NCI-H2107 treated with DMSO at 0.1 percent for 48 hours (cell line): ENCODE results near the gene GPATCH2L.

Experiments
- DNase-seq: peaks from one replicate; lab custom pipeline; 2025; ENCODE audit not compliant: unreplicated experiment; lab: John Stamatoyannopoulos, UW

GPATCH2L gene

DNA sequence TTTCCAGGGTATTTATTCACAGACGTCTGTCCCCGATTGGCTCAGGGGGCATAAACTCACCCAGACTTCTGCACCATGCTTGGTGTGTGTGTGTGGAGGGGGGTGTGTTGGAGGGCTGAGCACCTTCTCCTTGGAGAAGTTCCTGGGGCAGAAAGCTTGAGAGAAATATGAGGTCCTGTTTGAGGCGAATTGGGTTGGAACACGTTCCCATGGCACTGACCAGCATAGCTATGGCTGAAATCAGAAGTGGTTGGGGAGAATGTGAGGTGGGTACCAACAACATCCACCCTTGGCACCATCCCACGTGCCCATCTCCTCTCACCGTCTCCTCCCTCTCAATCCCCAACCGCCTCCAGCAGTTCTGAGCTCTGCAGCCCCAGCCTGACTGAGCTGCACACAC lies 16.0 kb upstream of the GPATCH2L start:
- no peak for DNase-seq

DNA sequence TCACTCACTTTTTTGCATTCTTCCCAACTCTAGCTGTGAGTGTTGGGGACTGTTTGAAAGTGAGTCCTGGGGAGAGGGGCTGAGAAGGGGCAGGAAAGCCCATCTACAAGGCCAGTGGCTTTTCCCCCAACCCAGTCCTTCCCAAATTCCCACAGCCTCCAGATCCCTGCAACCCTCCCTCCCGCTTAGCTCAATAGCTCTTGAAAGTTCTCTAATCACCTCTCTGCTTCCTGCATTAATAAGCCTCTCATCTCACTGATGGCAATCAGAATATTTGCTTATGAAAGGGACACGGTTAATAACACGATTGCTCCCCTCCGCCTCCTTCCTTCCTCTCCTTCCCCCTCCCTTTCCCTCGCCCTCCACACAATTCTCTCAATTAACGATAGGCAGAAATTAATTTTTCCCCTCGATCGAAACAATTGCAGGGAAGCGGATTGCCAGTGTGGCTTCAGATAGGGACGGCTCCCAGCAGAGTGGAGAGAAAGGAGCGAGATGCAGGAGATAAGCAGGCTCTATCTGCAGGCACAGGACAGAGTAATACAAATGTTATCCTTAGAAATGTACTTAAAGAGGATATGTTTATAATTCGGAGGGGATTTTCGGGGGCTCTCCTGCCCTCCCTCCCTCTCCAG lies 15.1 kb upstream of the GPATCH2L start:
- DNase-seq = no peak

DNA sequence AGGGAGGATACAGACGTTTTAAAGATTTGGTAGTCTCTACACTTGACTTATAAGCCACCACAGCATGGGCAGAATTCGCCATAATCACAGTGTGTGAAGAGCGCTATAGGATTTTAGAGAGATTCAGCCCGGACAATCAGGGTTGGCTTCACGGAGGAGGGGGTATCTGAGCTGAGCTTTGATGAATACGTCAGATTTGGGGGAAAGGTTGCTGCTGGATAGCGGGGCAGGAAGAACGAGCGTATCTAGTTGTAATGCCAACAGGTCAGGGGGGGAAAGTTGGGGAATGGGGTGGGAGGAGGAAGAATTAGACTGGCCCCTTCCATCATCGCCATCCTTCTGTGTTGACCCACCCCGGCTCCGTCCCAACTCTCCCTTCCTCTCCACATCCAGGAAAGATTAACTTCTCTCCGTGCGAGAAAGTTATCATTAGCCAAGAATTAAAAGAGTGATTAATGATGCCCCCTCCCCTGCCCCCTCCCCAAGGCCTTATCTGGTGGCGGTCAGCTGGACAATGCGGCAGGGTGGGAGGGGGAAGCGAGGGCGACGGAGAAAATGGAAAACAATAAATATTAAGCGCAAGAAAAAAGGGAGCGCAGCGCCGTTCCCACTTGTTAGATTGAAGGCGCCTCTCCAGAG lies 13.5 kb upstream of the GPATCH2L start:
- DNase-seq = no peak

DNA sequence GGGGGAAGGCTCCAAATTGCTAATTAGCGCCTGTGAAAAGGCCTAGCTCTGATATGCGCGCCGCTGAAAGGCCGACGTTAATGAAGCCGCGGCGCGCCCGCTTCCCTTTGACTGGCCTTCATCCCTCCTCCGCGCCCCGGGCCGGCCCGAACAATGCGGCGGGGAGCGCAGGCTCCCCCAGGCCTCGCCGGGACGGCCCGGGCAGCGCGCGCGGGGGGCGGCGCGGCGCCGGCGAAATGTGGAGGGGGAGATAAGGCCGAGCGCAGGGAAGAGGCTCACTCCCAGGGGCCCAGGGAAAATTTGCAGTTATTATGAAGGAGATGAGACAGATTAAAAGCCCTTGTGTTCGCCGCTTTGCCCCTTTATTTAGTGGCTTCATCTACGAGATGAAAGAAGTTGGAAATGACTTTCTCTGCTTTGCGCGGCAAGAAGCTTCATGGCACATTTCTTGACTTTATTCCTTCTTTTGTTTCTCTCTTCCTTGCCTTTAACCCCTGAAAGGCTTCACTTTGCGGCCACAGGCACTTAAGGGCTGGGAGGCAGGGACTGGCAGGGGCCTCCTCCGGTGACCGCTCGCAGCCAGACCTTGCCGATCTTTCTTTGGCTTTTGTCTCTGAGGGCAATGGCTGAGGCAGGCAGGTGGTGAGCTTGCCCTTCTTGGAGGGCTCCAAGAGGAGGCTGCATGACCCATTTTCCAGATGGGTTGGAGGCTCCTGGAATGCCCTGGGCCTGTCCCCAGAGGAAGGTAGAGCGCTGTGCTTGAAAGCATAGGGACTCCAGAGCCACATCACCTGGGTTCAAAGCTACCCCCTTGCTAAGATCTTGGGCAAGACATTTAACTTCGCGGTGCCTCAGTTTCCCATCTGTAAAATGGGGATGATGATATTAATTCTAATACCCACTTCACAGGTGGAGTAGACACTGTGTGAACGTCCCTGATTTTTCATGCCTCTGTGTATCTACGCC lies 12.7 kb upstream of the GPATCH2L start:
- DNase-seq = no peak

DNA sequence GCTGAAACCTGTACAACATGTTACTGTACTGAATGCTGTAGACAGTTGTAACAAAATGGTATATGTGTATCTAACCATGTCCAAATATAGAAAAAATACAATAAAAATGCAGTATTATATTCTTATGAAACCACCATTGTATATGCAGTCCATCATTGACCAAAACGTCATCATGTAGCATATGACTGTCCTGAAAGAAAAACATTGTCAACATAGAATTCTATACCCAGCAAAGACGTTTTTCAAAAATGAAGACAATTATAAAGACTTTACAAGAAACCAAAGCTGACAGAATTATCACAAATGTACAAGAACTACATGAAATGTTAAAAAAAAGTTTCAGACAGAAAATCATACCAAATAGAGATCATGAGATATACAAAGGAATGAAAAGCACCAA lies 8.1 kb upstream of the GPATCH2L start:
- no peak for DNase-seq

DNA sequence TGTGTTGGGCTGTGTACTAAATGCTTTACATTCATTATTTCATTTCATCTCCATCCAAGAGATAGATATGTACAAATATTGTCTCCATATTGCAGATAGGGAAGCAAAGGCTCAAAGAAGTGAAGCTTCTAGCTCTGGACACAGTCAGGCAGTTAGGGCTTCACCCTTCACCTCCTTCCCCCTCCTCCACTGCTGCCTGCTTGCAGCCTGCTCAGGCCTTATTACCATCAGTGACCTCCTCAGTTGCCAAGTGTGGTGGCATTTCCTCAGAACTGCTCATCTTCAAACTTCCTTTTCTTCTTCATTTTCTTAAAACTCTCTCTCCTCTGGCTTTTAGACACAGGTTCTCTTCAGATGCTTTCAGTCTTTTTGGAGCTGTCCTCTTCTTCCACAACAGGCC lies 4.7 kb upstream of the GPATCH2L start:
- DNase-seq = no peak

DNA sequence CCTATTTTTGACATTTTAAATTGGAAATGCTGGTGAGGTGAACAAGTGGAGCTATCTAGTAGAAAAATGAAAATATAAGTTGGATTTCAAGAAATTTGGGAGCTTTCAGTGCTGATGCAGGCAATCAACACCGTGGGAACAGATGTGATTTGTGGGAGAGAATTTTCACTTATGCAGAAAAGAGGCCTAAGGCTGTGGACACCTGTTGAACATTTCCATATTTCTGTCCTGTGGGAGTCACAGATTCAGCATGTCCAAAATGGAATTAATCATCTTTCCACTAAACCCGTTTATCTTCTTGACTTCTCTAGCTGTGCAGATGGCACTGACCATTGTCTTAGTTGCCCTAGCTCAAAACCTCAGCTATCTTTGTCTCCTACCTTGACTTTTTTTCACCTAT lies 2.5 kb upstream of the GPATCH2L start:
- DNase-seq = no peak

DNA sequence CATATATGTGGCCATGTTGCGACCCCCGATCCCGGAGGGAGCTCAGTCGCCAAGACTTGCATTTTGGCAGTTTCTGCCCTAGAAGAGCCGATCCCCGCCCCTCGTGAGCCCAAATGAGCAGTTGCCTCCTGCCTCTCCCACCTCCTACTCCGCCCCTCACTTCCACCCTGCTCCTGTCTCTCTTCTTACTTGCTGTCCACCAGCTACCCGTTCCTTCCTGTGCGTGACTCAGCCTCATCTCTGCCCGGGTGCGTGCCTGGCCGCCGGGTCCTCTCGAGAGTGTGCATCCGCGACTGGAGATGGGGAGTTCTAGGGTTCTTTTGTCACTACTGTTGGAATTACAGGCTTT lies 585 bp downstream of the GPATCH2L start:
- peak; percentile 12 for DNase-seq

DNA sequence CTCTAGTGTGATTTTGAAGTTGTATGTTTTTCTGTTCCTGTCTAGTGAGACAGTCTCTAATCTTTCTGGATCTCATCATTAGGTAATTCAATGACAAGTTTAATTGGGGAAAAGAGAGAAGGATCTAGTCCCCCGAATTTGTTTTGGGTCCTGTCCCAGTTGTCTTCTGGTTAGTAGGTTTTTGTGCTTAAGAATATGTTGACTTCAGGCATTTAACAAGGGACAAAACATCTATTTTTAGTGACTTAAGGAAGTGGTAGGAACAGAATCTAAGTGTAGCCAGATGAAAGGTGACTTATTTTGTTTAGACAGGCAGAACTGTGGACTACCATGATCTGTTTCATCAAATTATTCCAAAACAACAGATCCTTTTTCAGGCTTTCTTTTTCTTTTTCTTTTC lies 2.2 kb downstream of the GPATCH2L start:
- DNase-seq = no peak

DNA sequence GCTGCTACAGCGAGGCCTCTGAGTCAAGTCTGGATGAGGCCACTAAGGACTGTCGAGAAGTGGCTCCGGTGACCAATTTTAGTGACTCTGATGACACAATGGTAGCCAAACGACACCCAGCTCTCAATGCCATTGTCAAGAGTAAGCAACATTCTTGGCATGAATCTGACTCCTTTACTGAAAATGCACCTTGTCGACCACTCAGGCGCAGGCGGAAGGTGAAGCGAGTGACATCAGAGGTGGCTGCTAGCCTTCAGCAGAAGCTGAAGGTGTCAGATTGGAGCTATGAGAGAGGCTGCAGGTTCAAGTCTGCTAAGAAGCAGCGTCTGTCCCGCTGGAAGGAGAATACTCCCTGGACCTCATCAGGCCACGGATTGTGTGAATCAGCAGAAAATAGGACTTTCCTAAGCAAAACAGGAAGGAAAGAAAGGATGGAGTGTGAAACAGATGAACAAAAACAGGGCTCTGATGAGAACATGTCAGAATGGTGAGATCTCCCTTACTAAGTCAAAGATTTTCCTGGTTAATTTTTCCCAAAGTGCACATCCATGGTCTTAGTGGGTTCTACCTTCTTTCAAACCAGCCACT lies 2.9 kb downstream of the GPATCH2L start:
- no peak for DNase-seq

DNA sequence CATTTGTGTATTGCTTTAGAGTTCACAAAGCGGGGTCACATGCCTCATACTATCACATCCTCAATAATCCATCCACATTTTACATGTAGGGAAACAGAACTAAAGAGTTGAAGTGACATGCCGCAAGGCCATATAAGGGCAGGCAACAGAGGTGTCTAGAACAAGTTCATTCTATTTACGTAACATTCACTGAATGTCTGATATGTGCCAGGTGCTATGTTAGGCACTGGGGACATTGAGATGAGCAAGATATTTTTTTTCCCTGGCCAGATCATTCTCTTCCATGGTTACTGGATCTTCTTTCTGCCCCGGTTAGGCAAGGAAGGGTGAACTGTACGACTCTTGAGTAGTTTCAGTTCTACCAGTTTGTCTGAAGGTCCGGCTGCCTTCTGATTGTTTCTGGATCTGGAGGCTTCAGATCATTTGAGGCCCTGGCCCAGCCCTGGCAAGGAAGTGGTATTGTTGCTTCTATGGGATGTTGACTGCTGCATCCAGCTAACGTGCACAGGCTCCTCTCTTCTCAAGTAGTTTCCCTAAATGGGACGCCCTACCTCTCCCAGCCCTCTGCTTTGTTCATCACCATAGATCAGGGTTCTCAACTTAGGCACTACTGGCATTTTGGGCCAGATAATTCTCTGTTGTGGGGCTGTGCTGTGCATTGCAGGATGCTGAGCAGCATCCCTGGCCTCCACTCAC lies 12.1 kb downstream of the GPATCH2L start:
- DNase-seq = no peak

DNA sequence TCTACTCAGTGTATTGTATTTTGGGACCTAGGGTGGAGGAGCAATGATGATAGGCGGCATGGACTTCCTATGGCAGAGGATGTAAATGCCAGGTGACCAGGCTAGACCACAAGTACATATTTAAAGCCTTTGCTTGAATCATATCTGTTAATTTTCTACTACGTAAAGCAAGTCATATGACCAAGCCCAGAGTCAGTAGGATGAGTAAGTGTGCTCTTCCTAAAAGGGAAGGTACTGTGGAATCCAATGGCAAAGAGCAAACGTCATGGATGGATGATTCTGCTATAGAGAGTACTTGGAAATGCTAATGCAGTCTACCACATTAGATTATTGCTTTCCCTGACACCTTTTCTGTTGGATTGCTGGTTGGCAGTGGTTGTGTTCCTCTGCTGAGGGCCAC lies 16.8 kb downstream of the GPATCH2L start:
- DNase-seq = peak; percentile 78

DNA sequence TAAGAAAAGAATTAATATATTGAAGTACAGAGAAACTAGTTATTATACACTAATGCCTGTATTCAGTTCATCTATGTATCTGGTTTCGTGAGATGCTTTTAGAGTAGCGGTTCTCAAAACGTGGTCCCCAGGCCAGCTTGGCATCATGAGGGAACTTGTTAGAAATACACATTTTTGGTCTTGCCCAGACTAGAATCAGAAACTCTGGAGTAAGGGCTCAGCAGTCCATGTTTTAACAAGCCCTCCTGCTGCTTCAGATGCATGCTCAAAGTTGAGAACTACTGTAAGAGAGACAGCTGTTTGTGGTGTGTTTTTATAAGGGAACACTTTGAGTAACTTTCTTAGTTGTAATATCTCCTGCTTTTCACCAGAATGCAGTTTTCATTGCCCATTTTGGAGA lies 18.1 kb downstream of the GPATCH2L start:
- DNase-seq = no peak

DNA sequence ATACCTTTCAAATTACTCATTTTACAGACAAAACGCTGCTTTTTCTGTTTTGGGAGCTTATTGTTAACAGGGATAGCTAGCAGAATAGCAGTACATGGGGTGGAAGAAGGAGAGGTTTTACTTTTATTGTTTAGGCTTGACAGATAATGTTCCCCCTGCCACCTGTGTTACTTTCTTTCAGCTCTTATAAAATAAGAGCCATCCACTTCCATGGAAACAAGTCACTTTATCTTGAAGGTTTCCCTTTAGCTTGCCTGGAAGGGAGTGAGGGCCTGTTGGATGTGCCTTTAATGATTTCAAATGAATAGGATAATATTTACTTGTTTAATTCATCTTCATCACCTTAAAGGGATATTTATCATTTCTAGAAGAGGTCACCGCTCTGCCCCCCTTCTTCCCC lies 23.3 kb downstream of the GPATCH2L start:
- no peak for DNase-seq

DNA sequence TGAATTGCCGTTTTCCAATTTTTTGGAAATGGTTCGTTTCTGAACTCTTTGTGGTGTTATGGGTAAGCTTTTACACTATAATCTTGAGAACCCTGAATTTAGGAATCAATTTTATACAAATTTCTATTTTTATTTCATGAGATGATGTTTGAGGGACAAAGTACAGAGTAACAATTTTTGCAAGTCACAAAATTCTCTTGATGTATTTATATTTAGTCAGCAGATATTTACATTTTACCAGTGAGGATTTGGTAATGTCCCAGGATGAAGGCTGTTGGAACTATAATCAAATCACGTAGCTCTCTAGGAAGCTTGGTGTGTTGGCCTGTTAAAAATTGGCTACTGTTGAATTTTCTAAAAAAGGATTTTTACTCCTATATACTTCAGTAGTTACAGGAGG lies 24.2 kb downstream of the GPATCH2L start:
- no peak for DNase-seq

DNA sequence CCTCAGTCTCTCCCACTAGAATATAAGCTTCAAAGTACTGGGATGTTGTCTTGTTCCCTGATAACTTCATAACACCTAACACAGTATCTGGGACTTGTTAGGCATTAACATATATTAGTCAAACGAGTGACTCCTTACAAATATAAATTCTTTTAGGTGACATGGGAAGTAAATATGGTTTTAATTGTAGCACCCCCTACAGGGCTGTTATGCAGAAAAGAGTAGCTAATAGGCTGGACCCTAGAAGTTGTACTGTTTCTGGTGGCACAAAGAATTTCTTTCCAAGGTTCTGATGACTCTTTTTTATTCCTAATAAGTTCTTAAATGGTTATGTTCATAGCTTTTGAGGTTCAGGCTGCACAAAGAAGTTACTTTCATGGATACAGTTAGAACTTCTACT lies 29.8 kb downstream of the GPATCH2L start:
- DNase-seq = no peak

DNA sequence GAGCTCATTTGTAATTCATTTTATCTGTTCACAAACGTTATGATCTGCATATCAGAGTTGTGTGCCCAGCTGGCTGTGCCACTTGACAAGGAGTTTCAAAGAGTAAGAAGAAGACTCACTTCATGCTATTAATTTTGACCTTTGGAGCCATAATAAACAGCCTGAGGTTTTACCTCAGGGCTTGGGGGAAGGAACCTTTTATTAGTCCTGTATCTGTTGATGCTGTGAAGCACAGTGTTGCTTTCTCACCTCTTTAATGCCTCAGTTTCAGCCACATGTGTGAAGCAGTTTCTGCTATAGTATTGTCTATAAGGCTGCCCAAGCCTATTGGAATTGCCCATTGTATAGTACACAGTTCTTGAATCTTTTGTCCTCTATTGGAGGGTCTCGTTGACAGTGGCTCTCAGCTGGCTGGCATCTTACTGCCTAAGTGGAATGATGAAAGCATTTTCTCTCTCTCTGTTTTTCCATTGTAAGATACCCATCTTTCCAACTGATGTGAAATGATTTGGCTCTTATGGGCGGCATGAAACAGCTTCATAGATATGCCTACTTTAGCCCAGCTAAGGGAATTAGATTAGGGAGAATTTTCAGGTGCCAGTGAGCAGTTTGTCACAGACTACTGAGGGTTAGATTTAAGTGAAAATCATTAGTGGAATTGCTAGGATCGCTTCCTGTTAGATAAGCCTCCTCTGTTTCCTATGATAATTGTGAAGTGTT lies 34.7 kb downstream of the GPATCH2L start:
- DNase-seq = peak; percentile 41

DNA sequence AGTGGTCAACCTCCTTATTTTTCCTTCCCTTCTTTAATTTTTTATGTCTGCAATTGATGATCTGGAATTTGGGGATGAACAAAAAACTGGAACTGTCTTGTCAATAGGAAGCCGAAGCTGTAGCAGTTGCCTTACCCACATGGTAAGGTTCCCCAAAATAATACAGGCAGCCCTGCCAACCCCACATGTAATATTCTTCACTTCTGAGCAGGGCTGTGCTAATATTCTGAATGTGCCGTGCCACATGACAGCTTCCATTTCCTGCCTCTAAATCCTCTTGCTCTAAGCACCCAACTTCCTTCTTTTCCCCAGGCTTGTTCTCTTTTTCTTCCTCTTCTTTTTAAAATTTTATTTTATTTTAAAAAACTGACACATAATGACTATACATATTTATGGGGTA lies 39.6 kb downstream of the GPATCH2L start:
- no peak for DNase-seq

DNA sequence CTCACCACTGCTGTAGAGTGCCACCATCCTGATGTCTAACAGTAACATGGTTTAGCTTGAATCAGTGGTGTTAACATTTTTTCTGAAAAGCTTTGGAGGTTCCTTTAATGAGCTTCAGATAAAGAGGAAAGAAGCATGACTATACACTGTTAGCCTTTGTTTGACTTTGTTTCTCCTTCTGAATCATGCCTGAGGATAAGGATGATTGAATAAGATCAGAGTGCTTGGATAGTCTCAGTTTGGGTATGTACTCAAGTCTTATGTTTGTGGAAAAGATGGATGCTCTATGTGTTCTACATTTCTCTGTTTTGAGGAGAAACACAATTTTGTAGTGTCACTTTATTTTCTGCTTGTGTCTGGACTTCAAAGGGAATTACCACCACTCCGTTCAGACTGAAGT lies 42.0 kb downstream of the GPATCH2L start:
- no peak for DNase-seq

DNA sequence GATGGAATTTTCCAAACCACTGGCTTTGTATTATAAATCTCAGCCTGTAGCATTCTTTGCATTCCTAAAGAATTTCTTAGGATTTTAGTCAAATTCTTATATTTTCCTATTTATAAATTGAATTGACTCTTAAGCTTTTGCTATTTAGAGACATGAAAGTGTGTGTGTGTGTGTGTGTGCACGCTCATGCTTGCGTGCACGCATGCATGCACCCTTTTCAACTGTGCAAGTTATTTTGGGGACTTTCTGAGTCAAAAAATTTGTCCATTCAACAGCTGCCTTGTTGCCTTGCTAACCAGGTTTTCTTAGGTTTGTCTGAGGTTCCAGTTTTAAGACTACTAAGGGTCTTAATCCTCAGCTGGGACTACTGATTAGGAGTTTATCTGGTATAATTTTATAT lies 42.6 kb downstream of the GPATCH2L start:
- DNase-seq = no peak

DNA sequence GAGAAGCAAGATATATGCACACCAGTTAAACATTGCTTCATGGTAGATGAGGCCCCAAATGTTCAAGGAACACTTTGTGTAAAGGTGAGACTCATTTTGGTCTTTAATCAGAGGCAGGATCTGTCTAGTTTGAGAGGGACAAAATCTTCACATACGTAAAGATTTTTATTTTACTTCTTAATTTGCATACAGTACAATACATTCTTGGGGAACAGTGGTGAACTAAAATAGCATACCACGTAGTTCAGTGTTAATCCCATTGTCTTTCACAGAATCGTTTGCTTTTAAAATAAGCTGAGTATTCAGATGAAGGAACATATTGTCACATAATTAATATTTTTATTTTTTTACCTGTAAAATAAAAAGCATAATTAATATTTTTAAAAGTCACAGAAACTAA lies 43.3 kb downstream of the GPATCH2L start:
- no peak for DNase-seq
